HG03558 (cell line): ENCODE results near the gene NLE1.
"Not testable (repeated sequence)": the region's sequence is repeated elsewhere in the genome, so short reads cannot be mapped to it uniquely, and the experiment has no call there.

ENCODE experiments used
- ATAC-seq: cut with Tn5 transposase; IDR thresholded peaks from one replicate; pipeline ENCODE4 v1.9.1; 2021; ENCODE audit warnings: moderate number of reproducible peaks; ENCODE audit not compliant: unreplicated experiment; ENCODE audit errors: extremely low read depth

The NLE1 gene

DNA sequence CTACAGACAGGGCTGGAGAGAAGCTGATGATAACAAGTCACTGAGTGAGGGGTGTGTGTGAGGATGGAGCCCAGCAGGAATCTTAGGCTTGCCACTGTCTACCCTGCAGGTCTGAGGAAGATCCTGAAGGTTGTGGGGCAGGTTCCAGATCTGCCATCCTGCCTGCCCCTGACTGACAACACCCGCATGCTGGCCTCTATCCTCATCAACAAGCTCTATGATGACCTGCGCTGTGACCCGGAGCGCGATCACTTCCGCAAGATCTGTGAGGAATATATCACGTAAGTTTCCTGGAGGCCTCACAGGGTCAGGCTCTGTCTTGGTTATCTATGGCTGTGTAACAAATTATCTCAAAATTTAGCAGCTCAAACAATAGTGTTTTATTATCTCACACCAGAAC, 21.8 kb upstream of the NLE1 start:
- ATAC-seq, result no peak

- no peak for ATAC-seq
Measured at GRCh38 chr17:35162755-35163154, 20.7 kb upstream of the NLE1 start.

GRCh38 chr17:35161281-35161761, 19.2 kb upstream of the NLE1 start:
- no peak for ATAC-seq

GRCh38 chr17:35160354-35161201, 18.5 kb upstream of the NLE1 start:
- ATAC-seq, result no peak

DNA sequence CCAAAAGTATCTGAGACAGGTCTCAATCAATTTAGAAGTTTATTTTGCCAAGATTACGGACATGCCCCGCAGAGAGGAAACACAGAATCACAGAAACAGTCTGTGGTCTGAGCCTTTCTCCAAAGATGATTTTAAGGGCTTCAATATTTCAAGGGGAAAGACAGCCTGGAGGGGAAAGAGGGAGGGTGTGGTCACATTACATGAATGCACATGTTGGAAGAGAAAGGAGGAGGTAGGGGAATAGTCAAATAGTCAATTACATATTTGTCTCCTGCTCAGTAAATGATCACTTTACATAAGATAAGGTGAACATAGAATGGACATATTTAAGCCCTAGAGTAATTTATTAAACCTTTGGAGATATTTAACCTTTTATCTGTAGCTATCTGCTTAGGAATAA, 17.8 kb upstream of the NLE1 start:
- ATAC-seq, result no peak

GRCh38 chr17:35155246-35155645, 13.1 kb upstream of the NLE1 start:
- no peak for ATAC-seq

DNA sequence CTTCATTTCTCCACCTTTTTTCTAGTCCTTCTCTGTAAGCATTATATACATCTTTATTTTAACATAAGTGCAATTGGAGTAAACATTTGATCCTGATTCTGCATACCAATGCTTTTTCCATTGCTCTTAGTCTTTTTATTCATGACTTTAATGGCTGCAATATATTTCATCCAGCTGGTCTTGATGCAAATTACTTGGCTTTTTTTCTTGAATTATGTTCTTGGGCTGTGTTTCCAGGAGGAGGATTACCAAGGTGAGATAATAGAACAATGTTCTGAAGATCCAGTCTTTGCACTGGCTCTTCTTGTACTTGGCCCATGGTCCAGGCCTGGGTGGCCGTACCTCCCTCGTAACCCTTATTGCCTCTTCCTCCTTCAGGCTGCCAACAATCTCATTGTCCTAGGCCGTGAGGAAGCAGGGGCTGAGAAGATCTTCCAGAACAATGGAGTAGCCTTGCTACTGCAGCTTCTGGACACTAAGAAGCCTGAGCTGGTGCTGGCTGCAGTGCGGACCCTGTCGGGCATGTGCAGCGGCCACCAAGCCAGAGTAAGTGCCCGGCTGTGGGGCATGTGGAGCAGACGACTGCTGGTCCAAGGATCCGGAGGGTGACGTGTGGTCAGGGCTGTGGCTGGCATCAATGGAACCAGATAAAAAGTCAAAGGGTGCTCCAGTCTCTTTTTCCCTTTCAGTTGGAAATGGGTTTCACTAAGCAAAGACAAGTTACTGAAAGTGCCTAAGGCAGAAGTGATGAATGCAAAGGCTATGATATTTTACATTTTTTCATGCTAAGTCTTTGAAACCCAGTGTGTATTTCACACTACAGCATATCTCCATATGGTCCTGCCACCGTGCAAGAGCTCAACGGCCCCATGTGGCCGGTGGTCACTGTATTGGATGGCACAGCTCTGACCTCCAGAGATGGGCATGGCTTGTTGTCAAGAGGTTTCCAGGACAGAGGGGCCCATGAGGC, 12.4 kb upstream of the NLE1 start:
- ATAC-seq, result no peak

GRCh38 chr17:35152421-35153140, 10.5 kb upstream of the NLE1 start:
- no peak for ATAC-seq

GRCh38 chr17:35151080-35151479, 9.0 kb upstream of the NLE1 start:
- not testable (repeated sequence) for ATAC-seq

- ATAC-seq, result no peak
Measured at GRCh38 chr17:35149941-35150340, 7.8 kb upstream of the NLE1 start.

GRCh38 chr17:35148144-35148543, 6.0 kb upstream of the NLE1 start:
- ATAC-seq, result no peak

DNA sequence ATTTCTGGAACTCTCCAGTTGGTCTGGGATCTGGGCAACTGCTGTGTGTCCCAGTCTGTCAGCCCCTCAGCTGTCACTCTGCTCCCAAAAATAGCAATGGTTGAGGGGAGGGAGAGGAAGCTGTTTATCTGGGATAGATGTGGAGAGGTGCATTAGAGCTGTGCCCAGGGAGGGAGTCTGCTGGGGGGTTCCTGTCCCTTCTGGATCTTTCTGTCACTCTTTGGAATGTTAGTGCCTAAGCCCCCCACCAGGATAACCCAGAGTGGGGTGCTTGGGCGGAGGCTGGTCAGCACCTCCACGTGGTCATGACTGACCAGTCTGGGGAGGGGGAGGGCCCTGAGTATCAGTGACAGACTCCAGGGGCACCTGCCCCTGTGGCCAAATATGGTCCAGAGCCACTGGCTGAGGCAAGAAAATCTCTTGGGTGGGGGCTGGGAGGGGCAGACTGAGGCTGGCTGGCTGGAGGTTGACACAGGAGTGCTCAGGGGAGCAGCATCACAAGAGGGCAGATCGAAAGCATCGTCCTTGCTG, 5.3 kb upstream of the NLE1 start, which contains the start of gene UNC45B:
Gene UNC45B, plus strand, starts transcription at position 443 of the 531 bp plus-strand sequence. CDS start 447 bp downstream, outside the sequence.
- no peak for ATAC-seq

- no peak for ATAC-seq
Measured at GRCh38 chr17:35146214-35146833, 4.2 kb upstream of the NLE1 start.

GRCh38 chr17:35144840-35145239, 2.7 kb upstream of the NLE1 start:
- no peak for ATAC-seq

DNA sequence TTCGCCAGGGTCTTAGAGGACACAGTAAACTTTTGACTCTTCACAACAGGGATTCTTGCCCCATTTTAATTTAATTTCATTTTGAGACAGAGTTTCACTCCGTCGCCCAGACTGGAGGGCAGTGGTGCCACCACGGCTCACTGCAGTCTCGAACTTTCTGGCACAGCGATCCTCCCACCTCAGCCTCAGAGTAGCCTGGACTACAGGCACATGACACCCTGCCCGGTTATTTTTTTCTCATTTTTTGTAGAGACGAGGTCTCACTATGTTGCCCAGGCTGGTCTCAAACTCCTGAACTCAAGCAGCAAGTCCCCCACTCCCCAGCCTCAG, 329 bp upstream of the NLE1 start:
- no peak for ATAC-seq

- ATAC-seq, result no peak
Measured at GRCh38 chr17:35138218-35138617, 3.9 kb downstream of the NLE1 start.

- no peak for ATAC-seq
Measured at GRCh38 chr17:35135322-35135721, 6.8 kb downstream of the NLE1 start.

DNA sequence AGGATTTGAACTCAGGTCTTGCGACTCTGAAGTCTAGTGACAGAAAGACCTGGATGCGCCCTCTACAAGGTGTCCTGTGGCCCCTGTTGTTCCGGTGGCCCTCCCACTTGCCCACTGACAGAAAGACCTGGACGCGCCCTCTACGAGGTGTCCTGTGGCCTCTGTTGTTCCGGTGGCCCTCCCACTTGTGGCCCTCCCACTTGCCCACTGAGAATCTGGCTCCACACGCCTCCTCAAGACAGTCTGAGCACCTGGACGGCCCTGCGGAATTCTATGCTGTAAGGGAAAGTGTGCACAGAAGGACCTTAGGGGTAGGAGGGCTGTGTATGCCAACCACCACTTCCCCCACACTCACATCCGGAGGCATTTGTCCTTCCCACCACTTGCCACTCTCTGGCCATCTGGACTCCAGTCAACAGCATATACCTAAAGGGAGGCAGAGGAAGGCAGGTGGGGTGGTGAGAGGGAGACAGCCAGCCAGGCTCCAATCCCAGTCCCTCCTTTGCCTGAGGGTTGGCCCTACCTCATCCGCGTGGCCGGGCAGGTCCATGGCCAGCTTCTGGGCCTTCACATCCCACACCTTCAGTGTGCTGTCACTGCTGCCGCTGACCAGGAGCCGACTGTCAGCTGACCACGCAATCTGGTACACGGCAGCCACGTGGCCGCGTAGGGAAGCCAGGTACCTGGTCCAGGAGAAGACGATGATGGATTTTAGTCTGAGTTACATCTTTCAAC, 9.1 kb downstream of the NLE1 start:
- ATAC-seq, result no peak

DNA sequence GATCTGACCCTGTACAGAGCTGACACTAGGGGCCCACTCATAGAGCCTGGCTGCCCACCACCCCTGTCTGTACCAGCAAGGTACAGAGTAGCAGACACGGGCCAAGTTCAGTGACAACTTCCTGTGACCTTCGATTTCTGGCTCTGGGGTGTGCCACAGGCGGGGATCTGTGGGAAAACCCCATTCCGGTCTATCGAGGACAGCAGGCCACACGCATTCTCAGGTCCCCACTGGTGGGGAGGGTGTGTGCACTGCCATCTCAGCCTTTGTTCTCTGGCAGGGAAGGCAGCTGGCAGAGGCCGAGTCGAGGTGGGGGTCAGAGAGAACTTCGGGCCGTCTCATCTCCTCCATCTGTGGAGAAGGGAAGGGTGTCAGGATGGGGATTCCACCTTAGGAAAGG, 10.0 kb downstream of the NLE1 start:
- ATAC-seq, result no peak
